Keratinocyte (primary cell): ENCODE results near the gene LATS1. TPM values are rescaled to one million over a fixed set of nuclear protein-coding genes. Genes with fewer than 3 reads are reported as not detected.

ENCODE experiments used
- DNase-seq: peaks from one replicate; pipeline ENCODE4 v3.0.0-alpha.2; 2011; ENCODE audit warnings: low read depth, missing footprints, low spot score
- FAIRE-seq: peaks from 2 replicates; lab custom pipeline; 2011; peaks lifted over from hg19 to GRCh38; lab: Jason Lieb, UNC
- H2AFZ ChIP-seq: 2 replicates; pipeline ENCODE4 v1.6.0; 2012; ENCODE audit warnings: low read length, control low read depth, inconsistent platforms; ENCODE audit not compliant: control insufficient read depth
- H3K27ac ChIP-seq: 2 replicates; pipeline ENCODE4 v1.5.1; 2011; ENCODE audit warnings: low read length; ENCODE audit not compliant: control insufficient read depth, insufficient read depth
- H3K27me3 ChIP-seq: 3 replicates; pipeline ENCODE4 v1.6.0; 2011; ENCODE audit warnings: low read length; ENCODE audit not compliant: control insufficient read depth, insufficient read depth; ENCODE audit errors: extremely low read depth
- H3K36me3 ChIP-seq, 2 experiments: 2 replicates in 1 of 2; 3 replicates in 1 of 2; pipeline ENCODE4 v1.5.1; 2011; ENCODE audit warnings: low read length in 2 of 2, mild to moderate bottlenecking in 1 of 2; ENCODE audit not compliant: control insufficient read depth in 2 of 2, insufficient read depth in 2 of 2; ENCODE audit errors: extremely low read depth in 1 of 2
- H3K4me1 ChIP-seq: 3 replicates; pipeline ENCODE4 v1.5.1; 2011; ENCODE audit warnings: low read length; ENCODE audit not compliant: control insufficient read depth, insufficient read depth; ENCODE audit errors: extremely low read depth
- H3K4me2 ChIP-seq: 3 replicates; pipeline ENCODE4 v1.6.0; 2011; ENCODE audit warnings: low read depth, low read length; ENCODE audit not compliant: control insufficient read depth, insufficient read depth; ENCODE audit errors: extremely low read depth
- H3K4me3 ChIP-seq, 3 experiments: fragments of 200-600 bp in 1 of 3; sonication (generic) in 1 of 3; 2 replicates in 2 of 3; 3 replicates in 1 of 3; pipeline ENCODE4 v1.5.1; 2011 to 2016; ENCODE audit warnings: low read length in 3 of 3, mild to moderate bottlenecking in 3 of 3, control low read depth in 2 of 3, inconsistent platforms in 1 of 3, low read depth in 1 of 3, mixed read lengths in 1 of 3, mixed run types in 1 of 3, moderate library complexity in 1 of 3; ENCODE audit not compliant: control insufficient read depth in 2 of 3, insufficient read depth in 2 of 3; ENCODE audit errors: extremely low read depth in 1 of 3
- H3K79me2 ChIP-seq: 2 replicates; pipeline ENCODE4 v1.6.0; 2012; ENCODE audit warnings: low read length; ENCODE audit not compliant: control insufficient read depth, insufficient read depth
- H3K9ac ChIP-seq: 3 replicates; pipeline ENCODE4 v1.6.0; 2011; ENCODE audit warnings: low read length; ENCODE audit not compliant: control insufficient read depth, insufficient read depth; ENCODE audit errors: extremely low read depth
- H3K9me1 ChIP-seq: 3 replicates; pipeline ENCODE4 v1.6.0; 2011; ENCODE audit warnings: low read length; ENCODE audit not compliant: control insufficient read depth, insufficient read depth; ENCODE audit errors: extremely low read depth
- H3K9me3 ChIP-seq: 2 replicates; pipeline ENCODE4 v1.5.1; 2012; ENCODE audit warnings: low read depth, low read length; ENCODE audit not compliant: control insufficient read depth
- H4K20me1 ChIP-seq: 3 replicates; pipeline ENCODE4 v1.6.0; 2011; ENCODE audit warnings: low read length; ENCODE audit not compliant: control insufficient read depth, insufficient read depth; ENCODE audit errors: extremely low read depth
- CTCF ChIP-seq, 3 experiments: IDR thresholded peaks in 1 of 3; conservative IDR thresholded peaks in 1 of 3; optimal IDR thresholded peaks in 1 of 3; 2 replicates in 2 of 3; 3 replicates in 1 of 3; pipeline versions ENCODE3 to v1.5.1; 2011; ENCODE audit warnings: low read length in 3 of 3, mild to moderate bottlenecking in 3 of 3, moderate library complexity in 2 of 3, control low read depth in 1 of 3, inconsistent platforms in 1 of 3; ENCODE audit not compliant: insufficient read depth in 2 of 3; ENCODE audit errors: extremely low read depth in 1 of 3
- EZH2 ChIP-seq: IDR thresholded peaks from one replicate; pipeline ENCODE4 v1.6.1; 2012; ENCODE audit warnings: inconsistent platforms, mild to moderate bottlenecking, low read length, moderate library complexity
- dilution Hi-C: fragments of 300-500 bp; cut with MboI; formaldehyde crosslinking; loops from one replicate; pipeline ENCODE4 v1.7.0; 2020; ENCODE audit warnings: low sequenced_read_pairs; ENCODE audit not compliant: extremely low pct_ligation_motif_present
- polyA plus RNA-seq, 5 experiments: library from polyadenylated mRNA; depleted of rRNA in 3 of 5; stranded (reverse) in 3 of 5; stranded (forward) in 1 of 5; unstranded in 1 of 5; fragments of >200 nt; gene quantifications; 1 replicate in 1 of 5; 2 replicates in 3 of 5; 3 replicates in 1 of 5; pipeline versions ENCODE4 v1.2.1 to v1.2.3, GENCODE V29; 2011 to 2012; ENCODE audit warnings: missing spikeins in 2 of 5, low read depth in 1 of 5, low replicate concordance in 1 of 5

Gene LATS1
- polyA plus RNA-seq, 1 donor (not counting 4 experiments of a cell fraction or from before 2014, with no cell fraction given) = 11.3 TPM

- dilution Hi-C loops = no loop called here
- Histone ChIP-seq H2AFZ (no peak overlapping the region), H3K4me2 (no peak overlapping the region), H3K79me2 (no peaks in the 10 kb centered on the region), H3K9me3 (no peaks in the 10 kb centered on the region), H4K20me1 (no peaks in the 10 kb centered on the region), H3K36me3 (peaks cover 7 to 15% of the 10 kb centered on the region in 2 experiments), H3K27ac (no peak overlapping the region), H3K9ac (no peak overlapping the region), H3K9me1 (no peaks in the 10 kb centered on the region), H3K27me3 (no peaks in the 10 kb centered on the region), H3K4me3 (no peak overlapping the region), H3K4me1 (no peaks in the 10 kb centered on the region)
- DNase-seq (no peak), FAIRE-seq (no peak)
- TF ChIP-seq CTCF (optimal IDR thresholded peaks at IDR 0.05 in 1 of 3, IDR thresholded peaks at IDR 0.05 in 1 of 3, conservative IDR thresholded peaks at IDR 0.05 in 1 of 3; ENCODE audit: extremely low read depth in 1 of 3, insufficient read depth in 2 of 3, low read length in 3 of 3) (no peak), EZH2 (no peak)
These were observed 17.0 kb upstream of the LATS1 start for GRCh38 chr6:149734915-149735314.

- Histone ChIP-seq H3K9me1 (no peaks in the 10 kb centered on the region), H3K4me1 (no peaks in the 10 kb centered on the region), H3K9me3 (no peaks in the 10 kb centered on the region), H3K9ac (no peak overlapping the region), H4K20me1 (no peaks in the 10 kb centered on the region), H3K27me3 (no peaks in the 10 kb centered on the region), H3K4me3 (no peak overlapping the region), H3K4me2 (no peak overlapping the region), H3K27ac (no peak overlapping the region), H2AFZ (no peak overlapping the region), H3K79me2 (no peaks in the 10 kb centered on the region), H3K36me3 (peaks cover 17 to 21% of the 10 kb centered on the region in 2 experiments)
- TF ChIP-seq EZH2 = no peak
- TF ChIP-seq CTCF (optimal IDR thresholded peaks at IDR 0.05 in 1 of 3, IDR thresholded peaks at IDR 0.05 in 1 of 3, conservative IDR thresholded peaks at IDR 0.05 in 1 of 3; ENCODE audit: extremely low read depth in 1 of 3, insufficient read depth in 2 of 3, low read length in 3 of 3) = no peak
- FAIRE-seq = no peak
- dilution Hi-C loops = no loop called here
- no peak for DNase-seq
These were observed 15.3 kb upstream of the LATS1 start for GRCh38 chr6:149733089-149733720.
